ENCODE data around the gene SYS1.

SYS1 gene

DNA sequence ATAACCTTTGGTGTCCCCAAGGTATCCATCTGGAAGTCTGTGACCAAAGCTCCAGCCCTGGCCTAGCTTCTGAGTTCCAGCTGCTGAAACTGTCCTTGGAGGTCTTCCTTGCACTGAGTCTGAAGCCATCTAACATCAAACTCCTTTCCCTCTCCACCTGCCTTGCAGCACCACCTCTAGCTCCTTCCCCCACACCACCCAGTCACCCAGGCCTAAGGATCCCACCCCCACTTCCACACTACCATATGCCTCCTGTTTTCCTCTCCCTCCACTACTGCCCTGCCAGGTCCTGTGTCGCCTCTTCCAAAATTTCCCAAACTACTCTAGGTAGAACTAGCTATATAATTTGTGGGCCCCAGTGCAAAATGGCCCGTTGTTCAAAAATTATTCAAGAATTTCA, 44.0 kb upstream of the SYS1 start:
- no peak for DNase-seq (ENCODE audit: low read depth in 2 of 2)
- H3K4me3 ChIP-seq (replicated peaks in 1 of 2; ENCODE audit: low read depth in 2 of 2, low read length in 2 of 2) = no peak overlapping the region
- TF ChIP-seq, protein P1, sequence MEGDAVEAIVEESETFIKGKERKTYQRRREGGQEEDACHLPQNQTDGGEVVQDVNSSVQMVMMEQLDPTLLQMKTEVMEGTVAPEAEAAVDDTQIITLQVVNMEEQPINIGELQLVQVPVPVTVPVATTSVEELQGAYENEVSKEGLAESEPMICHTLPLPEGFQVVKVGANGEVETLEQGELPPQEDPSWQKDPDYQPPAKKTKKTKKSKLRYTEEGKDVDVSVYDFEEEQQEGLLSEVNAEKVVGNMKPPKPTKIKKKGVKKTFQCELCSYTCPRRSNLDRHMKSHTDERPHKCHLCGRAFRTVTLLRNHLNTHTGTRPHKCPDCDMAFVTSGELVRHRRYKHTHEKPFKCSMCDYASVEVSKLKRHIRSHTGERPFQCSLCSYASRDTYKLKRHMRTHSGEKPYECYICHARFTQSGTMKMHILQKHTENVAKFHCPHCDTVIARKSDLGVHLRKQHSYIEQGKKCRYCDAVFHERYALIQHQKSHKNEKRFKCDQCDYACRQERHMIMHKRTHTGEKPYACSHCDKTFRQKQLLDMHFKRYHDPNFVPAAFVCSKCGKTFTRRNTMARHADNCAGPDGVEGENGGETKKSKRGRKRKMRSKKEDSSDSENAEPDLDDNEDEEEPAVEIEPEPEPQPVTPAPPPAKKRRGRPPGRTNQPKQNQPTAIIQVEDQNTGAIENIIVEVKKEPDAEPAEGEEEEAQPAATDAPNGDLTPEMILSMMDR (IDR thresholded peaks at IDR 0.05; ENCODE audit: low read depth, low read length) = no peak

DNA sequence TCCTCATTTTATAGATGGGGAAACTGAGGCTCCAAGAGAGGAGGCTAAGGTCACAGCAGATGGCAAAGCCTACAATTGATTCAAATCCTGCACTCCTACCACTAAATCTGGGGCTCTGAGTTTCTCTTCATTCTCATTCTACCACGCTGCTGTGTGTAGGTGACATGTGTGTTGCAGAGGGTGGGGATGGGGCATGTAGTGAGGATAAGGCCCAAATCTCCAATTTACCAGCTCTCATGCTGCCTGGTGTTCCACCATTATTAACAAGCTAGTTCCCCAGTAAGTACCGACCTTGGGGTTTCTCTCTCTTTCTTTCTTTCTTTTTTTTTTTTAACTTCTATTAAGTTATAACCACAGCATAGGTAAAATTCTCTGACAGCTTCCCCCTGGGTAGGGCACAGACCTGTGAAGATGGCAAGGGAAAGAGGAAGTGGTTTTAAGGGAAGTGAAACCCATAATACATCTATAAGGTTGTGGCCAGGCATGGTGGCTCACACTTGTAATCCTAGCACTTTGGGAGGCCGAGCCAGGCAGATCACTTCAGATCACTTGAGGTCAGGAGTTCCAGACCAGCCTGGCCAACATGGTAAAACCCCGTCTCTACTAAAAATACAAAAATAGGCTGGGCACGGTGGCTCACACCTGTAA, 41.9 kb upstream of the SYS1 start:
- DNase-seq (ENCODE audit: low read depth in 2 of 2) = no peak
- TF ChIP-seq, protein P1 (IDR thresholded peaks at IDR 0.05; ENCODE audit: low read depth, low read length) = no peak
- no peak overlapping the region for H3K4me3 ChIP-seq (replicated peaks in 1 of 2; ENCODE audit: low read depth in 2 of 2, low read length in 2 of 2)

GRCh38 chr20:45322952-45323383, 40.0 kb upstream of the SYS1 start:
- no peak overlapping the region for H3K4me3 ChIP-seq (replicated peaks in 1 of 2; ENCODE audit: low read depth in 2 of 2, low read length in 2 of 2)
- DNase-seq (ENCODE audit: low read depth in 2 of 2) = peak; percentile 55 to 69
- TF ChIP-seq, protein P1 (IDR thresholded peaks at IDR 0.05; ENCODE audit: low read depth, low read length) = no peak

GRCh38 chr20:45323731-45324130, 39.2 kb upstream of the SYS1 start:
- TF ChIP-seq, protein P1 (IDR thresholded peaks at IDR 0.05; ENCODE audit: low read depth, low read length) = no peak
- H3K4me3 ChIP-seq (replicated peaks in 1 of 2; ENCODE audit: low read depth in 2 of 2, low read length in 2 of 2) = no peak overlapping the region
- DNase-seq (ENCODE audit: low read depth in 2 of 2) = no peak

GRCh38 chr20:45325371-45325770, 37.6 kb upstream of the SYS1 start:
- no peak for DNase-seq (ENCODE audit: low read depth in 2 of 2)
- TF ChIP-seq, protein P1 (IDR thresholded peaks at IDR 0.05; ENCODE audit: low read depth, low read length) = no peak
- H3K4me3 ChIP-seq (replicated peaks in 1 of 2; ENCODE audit: low read depth in 2 of 2, low read length in 2 of 2) = no peak overlapping the region

- DNase-seq (ENCODE audit: low read depth in 2 of 2) = no peak
- TF ChIP-seq, protein P1 (IDR thresholded peaks at IDR 0.05; ENCODE audit: low read depth, low read length) = no peak
- no peak overlapping the region for H3K4me3 ChIP-seq (replicated peaks in 1 of 2; ENCODE audit: low read depth in 2 of 2, low read length in 2 of 2)
These were observed 34.5 kb upstream of the SYS1 start for GRCh38 chr20:45328451-45328850.
